T-cell (primary cell): ENCODE measurements around the gene CTDSPL2. TPM values are rescaled to one million over a fixed set of nuclear protein-coding genes. Genes with fewer than 3 reads are reported as not detected.

Source experiments
- ATAC-seq, 4 experiments: fragments of 200-7000 bp in 3 of 4; fragments of 150-1000 bp in 1 of 4; cut with Tn5 transposase; replicated peaks in 1 of 4; 1 replicate in 3 of 4; 2 replicates in 1 of 4; pipeline ENCODE4 v1.10.0; 2021; ENCODE audit warnings: moderate library complexity in 3 of 4, mild to moderate bottlenecking in 2 of 4, moderate number of reproducible peaks in 1 of 4
- CTCF ChIA-PET, 2 donors: fragments of 300-600 bp; sonication (Branson Sonifier 250); formaldehyde crosslinking; loops; one replicate each; lab custom pipeline; 2022; ENCODE audit warnings: antibody characterized with exemption in 2 of 2; lab: Charles Lee
- POLR2A ChIA-PET, 2 donors: fragments of 300-600 bp; sonication (Branson Sonifier 250); formaldehyde crosslinking; loops; one replicate each; lab custom pipeline; 2022; ENCODE audit warnings: antibody characterized with exemption in 2 of 2; lab: Charles Lee
- DNase-seq, 35 experiments: peaks; one replicate each; pipeline versions ENCODE4 v3.0.0 to v3.0.0-alpha.2; 2013 to 2023
- H3K27ac ChIP-seq: one replicate; pipeline ENCODE4 v1.5.1; 2013; ENCODE audit warnings: low read length
- H3K27me3 ChIP-seq, 2 experiments: replicated peaks in 1 of 2; 1 replicate in 1 of 2; 2 replicates in 1 of 2; pipeline versions ENCODE4 v1.6.1 to v1.7.0; 2013; ENCODE audit warnings: low read length in 1 of 2, mixed read lengths in 1 of 2; ENCODE audit not compliant: control insufficient read depth in 2 of 2, insufficient read depth in 2 of 2; ENCODE audit errors: extremely low read depth in 1 of 2
- H3K36me3 ChIP-seq, 2 donors: 1 replicate in 1 of 2; 2 replicates in 1 of 2; pipeline versions ENCODE4 v1.6.1 to v1.7.0; 2013; ENCODE audit warnings: low read length in 1 of 2; ENCODE audit not compliant: control insufficient read depth in 2 of 2, insufficient read depth in 1 of 2; ENCODE audit errors: extremely low read depth in 1 of 2
- H3K4me1 ChIP-seq, 2 experiments: 1 replicate in 1 of 2; 2 replicates in 1 of 2; pipeline versions ENCODE4 v1.6.1 to v1.7.0; 2013; ENCODE audit warnings: low read length in 2 of 2, mixed read lengths in 1 of 2; ENCODE audit not compliant: insufficient read depth in 2 of 2, control insufficient read depth in 1 of 2; ENCODE audit errors: extremely low read depth in 1 of 2
- H3K4me3 ChIP-seq, 2 donors: 1 replicate in 1 of 2; 2 replicates in 1 of 2; pipeline versions ENCODE4 v1.5.1 to v1.7.0; 2013; ENCODE audit warnings: mild to moderate bottlenecking in 2 of 2, low read length in 1 of 2, moderate library complexity in 1 of 2; ENCODE audit not compliant: control insufficient read depth in 1 of 2; ENCODE audit errors: extremely low read depth in 1 of 2
- H3K9me3 ChIP-seq: 2 replicates; pipeline ENCODE4 v1.7.0; 2013
- H3K27ac Mint-ChIP-seq, 2 donors: one replicate each; pipeline ENCODE4 v1.8.0; 2020 to 2021; ENCODE audit warnings: mild to moderate bottlenecking in 2 of 2, mixed read lengths in 2 of 2
- H3K27me3 Mint-ChIP-seq, 2 donors: one replicate each; pipeline ENCODE4 v1.8.0; 2021 to 2022; ENCODE audit warnings: mixed read lengths in 2 of 2
- H3K36me3 Mint-ChIP-seq: one replicate; pipeline ENCODE4 v1.8.0; 2021; ENCODE audit warnings: mixed read lengths
- H3K4me1 Mint-ChIP-seq, 3 donors: one replicate each; pipeline ENCODE4 v1.8.0; 2020 to 2022; ENCODE audit warnings: mixed read lengths in 3 of 3, mild to moderate bottlenecking in 1 of 3
- H3K4me3 Mint-ChIP-seq, 3 donors: one replicate each; pipeline ENCODE4 v1.8.0; 2020 to 2022; ENCODE audit warnings: mild to moderate bottlenecking in 3 of 3, mixed read lengths in 3 of 3, moderate library complexity in 3 of 3
- H3K9me3 Mint-ChIP-seq, 3 donors: one replicate each; pipeline ENCODE4 v1.8.0; 2020 to 2022; ENCODE audit warnings: mixed read lengths in 3 of 3
- WGBS: methylation state at CpG from one replicate; pipeline ENCODE4 v1.1.5; 2013; ENCODE audit warnings: missing lambda C conversion rate; ENCODE audit not compliant: insufficient coverage; 5-methylcytosine and 5-hydroxymethylcytosine counted together
- total RNA-seq, 35 experiments: library from RNA in 6 of 35; stranded (reverse) in 6 of 35; fragments of 120-200 nt in 1 of 35; gene quantifications; one replicate each; pipeline versions ENCODE4 v1.2.1 to v1.2.4 and lab custom pipeline; 2013 to 2026

CTDSPL2 gene
- total RNA-seq, 5 donors from 2014 or later (not counting 1 experiment from before 2014, with no cell fraction given) = 59.7 to 76.7 (median 71.0) TPM

- peaks cover 12 to 13% (median 12%) of the 10 kb centered on the region in 3 donors for H3K4me1 Mint-ChIP-seq
- WGBS = 96% methylated on average over 7 of the region's 8 CpGs
- CTCF ChIA-PET = no interaction called here
- DNase-seq (no peak), ATAC-seq (no peak)
- POLR2A ChIA-PET = interaction anchor here in 1 of 2 donors (0.6 kb wide), 1 partner anchor 38 kb away, joined by 4 read pairs; no protein-coding TSS in a partner anchor
- peaks cover 63% of the 10 kb centered on the region for H3K36me3 Mint-ChIP-seq
- peak overlapping the region in 1 of 2 donors; percentile 4 for H3K27ac Mint-ChIP-seq
- no peak overlapping the region for H3K4me3 Mint-ChIP-seq
- H3K27me3 ChIP-seq = no peaks in the 10 kb centered on the region
- no peaks in the 10 kb centered on the region for H3K27me3 Mint-ChIP-seq
- H3K9me3 ChIP-seq = no peaks in the 10 kb centered on the region
- H3K36me3 ChIP-seq = peaks cover 18 to 86% of the 10 kb centered on the region in 2 donors
- H3K27ac ChIP-seq = no peak overlapping the region
- H3K4me3 ChIP-seq = no peak overlapping the region
- peaks cover 2 to 6% of the 10 kb centered on the region in 2 experiments for H3K4me1 ChIP-seq
- no peaks in the 10 kb centered on the region for H3K9me3 Mint-ChIP-seq
These were observed 138.1 kb downstream of the CTDSPL2 start for GRCh38 chr15:44565387-44566154.

GRCh38 chr15:44566155-44566540 lies 138.7 kb downstream of the CTDSPL2 start:
- Mint-ChIP-seq H3K27me3 (no peaks in the 10 kb centered on the region), H3K4me3 (no peak overlapping the region), H3K27ac (no peak overlapping the region), H3K36me3 (peaks cover 57% of the 10 kb centered on the region), H3K4me1 (peaks cover 6 to 7% (median 6%) of the 10 kb centered on the region in 3 donors), H3K9me3 (no peaks in the 10 kb centered on the region)
- Histone ChIP-seq H3K4me3 (no peak overlapping the region), H3K36me3 (peaks cover 18 to 86% of the 10 kb centered on the region in 2 donors), H3K27me3 (no peaks in the 10 kb centered on the region), H3K4me1 (peaks cover 0 to 4% of the 10 kb centered on the region in 2 experiments), H3K9me3 (no peaks in the 10 kb centered on the region), H3K27ac (no peak overlapping the region)
- 100% methylated on average over 1 of the region's 4 CpGs for WGBS
- no peak for ATAC-seq
- ChIA-PET POLR2A (interaction anchor here in 1 of 2 donors (0.6 kb wide), 1 partner anchor 38 kb away, joined by 4 read pairs; no protein-coding TSS in a partner anchor), CTCF (no interaction called here)
- no peak for DNase-seq

- no peaks in the 10 kb centered on the region for H3K9me3 ChIP-seq
- H3K27me3 Mint-ChIP-seq = no peaks in the 10 kb centered on the region
- H3K9me3 Mint-ChIP-seq = no peaks in the 10 kb centered on the region
- no peak overlapping the region for H3K27ac ChIP-seq
- H3K4me1 ChIP-seq = no peaks in the 10 kb centered on the region
- H3K4me1 Mint-ChIP-seq = no peaks in the 10 kb centered on the region
- WGBS = 93% methylated on average over 3 of the region's 3 CpGs
- H3K27ac Mint-ChIP-seq = no peak overlapping the region
- H3K4me3 Mint-ChIP-seq = no peak overlapping the region
- DNase-seq (no peak), ATAC-seq (no peak)
- H3K4me3 ChIP-seq = no peak overlapping the region
- ChIA-PET POLR2A (no interaction called here), CTCF (interaction anchor here in 1 of 2 donors (0.6 to 0.7 kb wide), 2 partner anchors 10 to 138 kb away, joined by 3 read pairs; no protein-coding TSS in a partner anchor)
- peaks cover 18 to 79% of the 10 kb centered on the region in 2 donors for H3K36me3 ChIP-seq
- H3K36me3 Mint-ChIP-seq = peaks cover 54% of the 10 kb centered on the region
- H3K27me3 ChIP-seq = no peaks in the 10 kb centered on the region
These were observed 140.9 kb downstream of the CTDSPL2 start for GRCh38 chr15:44568338-44568737.

- Mint-ChIP-seq H3K4me3 (no peak overlapping the region), H3K36me3 (peaks cover 49% of the 10 kb centered on the region), H3K27me3 (no peaks in the 10 kb centered on the region), H3K4me1 (no peaks in the 10 kb centered on the region), H3K9me3 (no peaks in the 10 kb centered on the region), H3K27ac (no peak overlapping the region)
- no peak overlapping the region for H3K27ac ChIP-seq
- CTCF ChIA-PET = no interaction called here
- no peaks in the 10 kb centered on the region for H3K9me3 ChIP-seq
- peaks cover 18 to 79% of the 10 kb centered on the region in 2 donors for H3K36me3 ChIP-seq
- no peaks in the 10 kb centered on the region for H3K27me3 ChIP-seq
- 97% methylated on average over 3 of the region's 4 CpGs for WGBS
- ATAC-seq (no peak), DNase-seq (no peak)
- no peaks in the 10 kb centered on the region for H3K4me1 ChIP-seq
- H3K4me3 ChIP-seq = no peak overlapping the region
- POLR2A ChIA-PET = no interaction called here
These were observed 141.9 kb downstream of the CTDSPL2 start for GRCh38 chr15:44569316-44569715.

- H3K9me3 ChIP-seq = no peaks in the 10 kb centered on the region
- Mint-ChIP-seq H3K4me1 (peaks cover 0 to 6% (median 4%) of the 10 kb centered on the region in 3 donors), H3K36me3 (peaks cover 47% of the 10 kb centered on the region), H3K4me3 (no peak overlapping the region), H3K27ac (peak overlapping the region in 1 of 2 donors; percentile 11), H3K9me3 (no peaks in the 10 kb centered on the region), H3K27me3 (no peaks in the 10 kb centered on the region)
- H3K27ac ChIP-seq = no peak overlapping the region
- DNase-seq (no peak), ATAC-seq (no peak)
- H3K27me3 ChIP-seq = no peaks in the 10 kb centered on the region
- ChIA-PET CTCF (no interaction called here), POLR2A (no interaction called here)
- WGBS = 100% methylated on average over 3 of the region's 4 CpGs
- no peak overlapping the region for H3K4me3 ChIP-seq
- H3K36me3 ChIP-seq = peaks cover 14 to 79% of the 10 kb centered on the region in 2 donors
- no peaks in the 10 kb centered on the region for H3K4me1 ChIP-seq
These were observed 142.9 kb downstream of the CTDSPL2 start for GRCh38 chr15:44570361-44570760.

- no peak for DNase-seq
- WGBS = 91% methylated on average over 6 of the region's 6 CpGs
- no peak for ATAC-seq
- H3K36me3 ChIP-seq = peaks cover 4 to 59% of the 10 kb centered on the region in 2 donors
- ChIA-PET CTCF (interaction anchor here (0.7 to 1.3 kb wide), 4 partner anchors 11 to 29 kb away, joined by 4 to 7 read pairs (median 5); no protein-coding TSS in a partner anchor), POLR2A (no interaction called here)
- Mint-ChIP-seq H3K4me1 (peaks cover 6 to 8% (median 8%) of the 10 kb centered on the region in 3 donors), H3K9me3 (no peaks in the 10 kb centered on the region), H3K36me3 (peaks cover 25% of the 10 kb centered on the region), H3K4me3 (no peak overlapping the region), H3K27ac (no peak overlapping the region), H3K27me3 (no peaks in the 10 kb centered on the region)
- H3K4me1 ChIP-seq = peaks cover 0 to 4% of the 10 kb centered on the region in 2 experiments
- H3K9me3 ChIP-seq = no peaks in the 10 kb centered on the region
- no peaks in the 10 kb centered on the region for H3K27me3 ChIP-seq
- H3K4me3 ChIP-seq = no peak overlapping the region
- H3K27ac ChIP-seq = no peak overlapping the region
These were observed 146.0 kb downstream of the CTDSPL2 start for GRCh38 chr15:44573386-44573785.
